GM08714 (cell line): ENCODE data around the gene PTPRE.

Experiments
- H3K4me3 ChIP-seq: fragments of 200-500 bp; sonication (Bioruptor generic); 2 replicates; pipeline ENCODE4 v1.5.1; 2014; ENCODE audit warnings: mild to moderate bottlenecking, low read length, inconsistent platforms
- ZNF274 ChIP-seq: IDR thresholded peaks from 2 replicates; pipeline ENCODE4 v1.6.1; 2012; ENCODE audit warnings: mild to moderate bottlenecking, low read depth, low read length

Gene PTPRE

GRCh38 chr10:127939786-127940330, 33.0 kb downstream of the PTPRE start:
- no peak overlapping the region for H3K4me3 ChIP-seq
- TF ChIP-seq ZNF274, result no peak

GRCh38 chr10:127940866-127941640, 34.1 kb downstream of the PTPRE start:
- TF ChIP-seq ZNF274, result no peak
- H3K4me3 ChIP-seq, result no peak overlapping the region

GRCh38 chr10:127942811-127943210, 35.9 kb downstream of the PTPRE start:
- H3K4me3 ChIP-seq, result no peak overlapping the region

GRCh38 chr10:127943336-127943910, 36.5 kb downstream of the PTPRE start:
- no peak overlapping the region for H3K4me3 ChIP-seq
- TF ChIP-seq ZNF274, result no peak

More at GRCh38 chr10:127942811-127943210, 35.9 kb downstream of the PTPRE start:
- TF ChIP-seq ZNF274, result no peak

GRCh38 chr10:127944256-127944655, 37.4 kb downstream of the PTPRE start:
- no peak for TF ChIP-seq ZNF274
- no peak overlapping the region for H3K4me3 ChIP-seq

GRCh38 chr10:127945341-127945758, 38.4 kb downstream of the PTPRE start:
- no peak overlapping the region for H3K4me3 ChIP-seq

GRCh38 chr10:127945948-127946711, 39.2 kb downstream of the PTPRE start:
- H3K4me3 ChIP-seq, result no peak overlapping the region

More at GRCh38 chr10:127945341-127945758, 38.4 kb downstream of the PTPRE start:
- no peak for TF ChIP-seq ZNF274

GRCh38 chr10:127947211-127947610, 40.3 kb downstream of the PTPRE start:
- H3K4me3 ChIP-seq, result no peak overlapping the region
- no peak for TF ChIP-seq ZNF274

More at GRCh38 chr10:127945948-127946711, 39.2 kb downstream of the PTPRE start:
- TF ChIP-seq ZNF274, result no peak

GRCh38 chr10:127948791-127949190, 41.9 kb downstream of the PTPRE start:
- no peak overlapping the region for H3K4me3 ChIP-seq
- TF ChIP-seq ZNF274, result no peak

GRCh38 chr10:127949831-127950230, 42.9 kb downstream of the PTPRE start:
- H3K4me3 ChIP-seq, result no peak overlapping the region
- no peak for TF ChIP-seq ZNF274

- TF ChIP-seq ZNF274, result no peak
- H3K4me3 ChIP-seq, result no peak overlapping the region
Measured at GRCh38 chr10:127951861-127952574, 45.1 kb downstream of the PTPRE start.

GRCh38 chr10:127952575-127952869, 45.6 kb downstream of the PTPRE start:
- no peak overlapping the region for H3K4me3 ChIP-seq
- no peak for TF ChIP-seq ZNF274

- no peak for TF ChIP-seq ZNF274
Measured at GRCh38 chr10:127952918-127953317, 46.0 kb downstream of the PTPRE start.

GRCh38 chr10:127953876-127954275, 47.0 kb downstream of the PTPRE start:
- TF ChIP-seq ZNF274, result no peak
- H3K4me3 ChIP-seq, result no peak overlapping the region

More at GRCh38 chr10:127952918-127953317, 46.0 kb downstream of the PTPRE start:
- no peak overlapping the region for H3K4me3 ChIP-seq

- H3K4me3 ChIP-seq, result no peak overlapping the region
- TF ChIP-seq ZNF274, result no peak
Measured at GRCh38 chr10:127959428-127959827, 52.5 kb downstream of the PTPRE start.
